ENCODE results near the gene ELP2. TPM values are rescaled to one million over a fixed set of nuclear protein-coding genes. Genes with fewer than 3 reads are reported as not detected.

Gene ELP2
- total RNA-seq, 1 donor from 2014 or later = 60.2 TPM

GRCh38 chr18:36215577-36215976 lies 85.9 kb downstream of the ELP2 start:
- Histone ChIP-seq H3K4me3 (no peak overlapping the region), H3K9me3 (no peaks in the 10 kb centered on the region), H3K27ac (no peak overlapping the region), H3K4me1 (peaks cover 7% of the 10 kb centered on the region), H3K27me3 (no peaks in the 10 kb centered on the region), H3K36me3 (no peaks in the 10 kb centered on the region)
- no peak for DNase-seq (ENCODE audit: extremely low spot score in 2 of 2)
- no peak for TF ChIP-seq CTCF (IDR thresholded peaks at IDR 0.05)
- no peak for TF ChIP-seq POLR2A (IDR thresholded peaks at IDR 0.05)
- TF ChIP-seq POLR2AphosphoS5 (IDR thresholded peaks at IDR 0.05; ENCODE audit: insufficient read depth in 1 of 2, low read depth in 1 of 2) = no peak
- intact Hi-C loops (cut with DNase I) = no loop called here

- no peak overlapping the region for H3K27ac ChIP-seq
- DNase-seq (ENCODE audit: extremely low spot score in 2 of 2) = no peak
- H3K27me3 ChIP-seq = no peaks in the 10 kb centered on the region
- TF ChIP-seq CTCF (IDR thresholded peaks at IDR 0.05) = no peak
- TF ChIP-seq POLR2A (IDR thresholded peaks at IDR 0.05) = no peak
- TF ChIP-seq POLR2AphosphoS5 (IDR thresholded peaks at IDR 0.05; ENCODE audit: insufficient read depth in 1 of 2, low read depth in 1 of 2) = no peak
- H3K9me3 ChIP-seq = no peaks in the 10 kb centered on the region
- no peaks in the 10 kb centered on the region for H3K36me3 ChIP-seq
- no peak overlapping the region for H3K4me3 ChIP-seq
- peaks cover 5% of the 10 kb centered on the region for H3K4me1 ChIP-seq
- intact Hi-C loops (cut with DNase I) = no loop called here
Observed at GRCh38 chr18:36217348-36217747, 87.6 kb downstream of the ELP2 start.

GRCh38 chr18:36229188-36229587 lies 99.5 kb downstream of the ELP2 start:
- Histone ChIP-seq H3K27me3 (no peaks in the 10 kb centered on the region), H3K9me3 (peaks cover 7% of the 10 kb centered on the region), H3K4me3 (no peak overlapping the region), H3K4me1 (no peaks in the 10 kb centered on the region), H3K36me3 (no peaks in the 10 kb centered on the region), H3K27ac (no peak overlapping the region)
- DNase-seq (ENCODE audit: extremely low spot score in 2 of 2) = no peak
- TF ChIP-seq POLR2A (IDR thresholded peaks at IDR 0.05) = no peak
- TF ChIP-seq POLR2AphosphoS5 (IDR thresholded peaks at IDR 0.05; ENCODE audit: insufficient read depth in 1 of 2, low read depth in 1 of 2) = no peak
- TF ChIP-seq CTCF (IDR thresholded peaks at IDR 0.05) = no peak
- intact Hi-C loops (cut with DNase I) = no loop called here

Other genes starting within 250 kb of the ELP2 start
- gene RPRD1A, start 62.3 kb upstream of the ELP2 start, total RNA-seq = 44.7 TPM
- 39.3 TPM for gene SLC39A6, start 559 bp upstream of the ELP2 start, total RNA-seq
- 2.2 TPM for gene MOCOS, start 57.6 kb downstream of the ELP2 start, total RNA-seq
- gene FHOD3, start 167.8 kb downstream of the ELP2 start, total RNA-seq = 5.6 TPM

All from vagina (tissue), 2 donors.